Measurements from ENCODE around the gene RFC5. TPM values are rescaled to one million over a fixed set of nuclear protein-coding genes. Genes with fewer than 3 reads are reported as not detected.

RFC5 gene
- total and polyA plus RNA-seq, 4 donors, result 5.4 to 26.4 (median 6.7) TPM

GRCh38 chr12:118053071-118053985 is 36.8 kb downstream of the RFC5 start:
- WGBS, result 76% methylated on average over 10 of the region's 10 CpGs
- Histone ChIP-seq H3K4me1 (ENCODE audit: control insufficient read depth in 4 of 4, insufficient read depth in 4 of 4, low read length in 3 of 4) (peaks cover 19 to 50% (median 38%) of the 10 kb centered on the region in 4 donors), H3K27ac (ENCODE audit: low read depth in 1 of 2, low read length in 2 of 2) (peak overlapping the region; percentile 86 to 92), H3K36me3 (ENCODE audit: control insufficient read depth in 4 of 4, insufficient read depth in 3 of 4, low read depth in 1 of 4, low read length in 3 of 4) (peaks cover 0 to 10% (median 4%) of the 10 kb centered on the region in 4 donors), H3K4me3 (ENCODE audit: low read depth in 1 of 3, low read length in 3 of 3) (no peak overlapping the region), H3K9ac (ENCODE audit: low read depth in 1 of 2, low read length in 2 of 2) (peak overlapping the region in 1 of 2 donors; percentile 54), H3K9me3 (ENCODE audit: control insufficient read depth in 4 of 4, low read length in 3 of 4) (no peaks in the 10 kb centered on the region), H3K27me3 (ENCODE audit: control insufficient read depth in 4 of 4, insufficient read depth in 4 of 4, low read length in 3 of 4) (no peaks in the 10 kb centered on the region)
- no peak for DNase-seq (ENCODE audit: low spot score)
- TF ChIP-seq NR2F2 (IDR thresholded peaks at IDR 0.05) (peak; percentile 51), FOXA2 (IDR thresholded peaks at IDR 0.05) (no peak), FOXA1 (IDR thresholded peaks at IDR 0.05) (no peak), SP1 (IDR thresholded peaks at IDR 0.05) (peak; percentile 34), HNF4G (IDR thresholded peaks at IDR 0.05) (peak; percentile 20), HNF4A (conservative IDR thresholded peaks at IDR 0.05) (peak; percentile 32 to 42), RAD21 (IDR thresholded peaks at IDR 0.05) (no peak), REST (IDR thresholded peaks at IDR 0.05) (no peak), EGR1 (IDR thresholded peaks at IDR 0.05; ENCODE audit: low read depth in 2 of 2) (no peak)

DNA sequence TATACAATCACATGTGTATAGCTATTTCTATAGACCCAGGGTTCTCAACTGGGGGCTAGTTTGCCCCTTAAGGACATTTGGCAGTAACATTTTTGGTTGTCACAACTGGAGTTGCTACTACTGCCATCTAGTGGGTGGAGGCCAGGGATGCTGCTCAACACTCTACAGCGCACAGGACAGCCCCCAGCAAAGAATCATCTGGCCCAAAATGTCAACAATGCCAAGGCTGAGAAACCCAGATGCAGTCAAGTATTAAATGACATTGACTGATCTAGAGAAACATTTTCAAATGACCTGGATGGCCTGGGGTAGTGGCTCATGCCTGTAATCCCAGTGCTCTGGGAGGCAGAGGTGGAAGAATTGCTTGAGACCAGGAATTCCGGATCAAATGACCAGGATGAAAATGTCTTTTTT is 38.6 kb downstream of the RFC5 start:
- DNase-seq (ENCODE audit: low spot score), result peak; percentile 46
- H3K9me3 ChIP-seq (ENCODE audit: control insufficient read depth in 4 of 4, low read length in 3 of 4), result no peaks in the 10 kb centered on the region
- no peak overlapping the region for H3K4me3 ChIP-seq (ENCODE audit: low read depth in 1 of 3, low read length in 3 of 3)
- H3K9ac ChIP-seq (ENCODE audit: low read depth in 1 of 2, low read length in 2 of 2), result no peak overlapping the region
- 29% methylated on average over 2 of the region's 2 CpGs for WGBS
- peaks cover 0 to 6% (median 2%) of the 10 kb centered on the region in 4 donors for H3K36me3 ChIP-seq (ENCODE audit: control insufficient read depth in 4 of 4, insufficient read depth in 3 of 4, low read depth in 1 of 4, low read length in 3 of 4)
- H3K27me3 ChIP-seq (ENCODE audit: control insufficient read depth in 4 of 4, insufficient read depth in 4 of 4, low read length in 3 of 4), result no peaks in the 10 kb centered on the region
- H3K4me1 ChIP-seq (ENCODE audit: control insufficient read depth in 4 of 4, insufficient read depth in 4 of 4, low read length in 3 of 4), result peaks cover 19 to 62% (median 49%) of the 10 kb centered on the region in 4 donors
- peak overlapping the region; percentile 48 to 59 for H3K27ac ChIP-seq (ENCODE audit: low read depth in 1 of 2, low read length in 2 of 2)
- TF ChIP-seq FOXA2 (IDR thresholded peaks at IDR 0.05) (no peak), EGR1 (IDR thresholded peaks at IDR 0.05; ENCODE audit: low read depth in 2 of 2) (no peak), JUND (IDR thresholded peaks at IDR 0.05) (no peak), RXRA (IDR thresholded peaks at IDR 0.05) (peak; percentile 26 to 41), NR2F2 (IDR thresholded peaks at IDR 0.05) (peak; percentile 82), YY1 (IDR thresholded peaks at IDR 0.05) (no peak), HNF4A (conservative IDR thresholded peaks at IDR 0.05) (peak in 1 of 2 donors; percentile 17), GABPA (IDR thresholded peaks at IDR 0.05 in 1 of 2, conservative IDR thresholded peaks at IDR 0.05 in 1 of 2) (no peak), MAX (IDR thresholded peaks at IDR 0.05) (no peak), REST (IDR thresholded peaks at IDR 0.05) (no peak), HNF4G (IDR thresholded peaks at IDR 0.05) (no peak), FOXA1 (IDR thresholded peaks at IDR 0.05) (no peak), SP1 (IDR thresholded peaks at IDR 0.05) (no peak), ZBTB33 (IDR thresholded peaks at IDR 0.05) (no peak), RAD21 (IDR thresholded peaks at IDR 0.05) (peak; percentile 31 to 73), TAF1 (conservative IDR thresholded peaks at IDR 0.05) (no peak)
- TF ChIP-seq, protein P1, sequence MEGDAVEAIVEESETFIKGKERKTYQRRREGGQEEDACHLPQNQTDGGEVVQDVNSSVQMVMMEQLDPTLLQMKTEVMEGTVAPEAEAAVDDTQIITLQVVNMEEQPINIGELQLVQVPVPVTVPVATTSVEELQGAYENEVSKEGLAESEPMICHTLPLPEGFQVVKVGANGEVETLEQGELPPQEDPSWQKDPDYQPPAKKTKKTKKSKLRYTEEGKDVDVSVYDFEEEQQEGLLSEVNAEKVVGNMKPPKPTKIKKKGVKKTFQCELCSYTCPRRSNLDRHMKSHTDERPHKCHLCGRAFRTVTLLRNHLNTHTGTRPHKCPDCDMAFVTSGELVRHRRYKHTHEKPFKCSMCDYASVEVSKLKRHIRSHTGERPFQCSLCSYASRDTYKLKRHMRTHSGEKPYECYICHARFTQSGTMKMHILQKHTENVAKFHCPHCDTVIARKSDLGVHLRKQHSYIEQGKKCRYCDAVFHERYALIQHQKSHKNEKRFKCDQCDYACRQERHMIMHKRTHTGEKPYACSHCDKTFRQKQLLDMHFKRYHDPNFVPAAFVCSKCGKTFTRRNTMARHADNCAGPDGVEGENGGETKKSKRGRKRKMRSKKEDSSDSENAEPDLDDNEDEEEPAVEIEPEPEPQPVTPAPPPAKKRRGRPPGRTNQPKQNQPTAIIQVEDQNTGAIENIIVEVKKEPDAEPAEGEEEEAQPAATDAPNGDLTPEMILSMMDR (IDR thresholded peaks at IDR 0.05; ENCODE audit: low read depth, low read length, missing input control), result peak; percentile 53
- TF ChIP-seq, protein P2, sequence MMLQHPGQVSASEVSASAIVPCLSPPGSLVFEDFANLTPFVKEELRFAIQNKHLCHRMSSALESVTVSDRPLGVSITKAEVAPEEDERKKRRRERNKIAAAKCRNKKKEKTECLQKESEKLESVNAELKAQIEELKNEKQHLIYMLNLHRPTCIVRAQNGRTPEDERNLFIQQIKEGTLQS (IDR thresholded peaks at IDR 0.05), result no peak
